Activated T-cell treated with anti-CD3 and anti-CD28 coated beads, Interleukin-2, amount 50 U/mL, for 1 hour (primary cell): ENCODE measurements around the gene CNKSR1.

Experiments used
- DNase-seq: peaks from one replicate; pipeline ENCODE4 v3.0.0-alpha.2; 2020

The CNKSR1 gene

DNA sequence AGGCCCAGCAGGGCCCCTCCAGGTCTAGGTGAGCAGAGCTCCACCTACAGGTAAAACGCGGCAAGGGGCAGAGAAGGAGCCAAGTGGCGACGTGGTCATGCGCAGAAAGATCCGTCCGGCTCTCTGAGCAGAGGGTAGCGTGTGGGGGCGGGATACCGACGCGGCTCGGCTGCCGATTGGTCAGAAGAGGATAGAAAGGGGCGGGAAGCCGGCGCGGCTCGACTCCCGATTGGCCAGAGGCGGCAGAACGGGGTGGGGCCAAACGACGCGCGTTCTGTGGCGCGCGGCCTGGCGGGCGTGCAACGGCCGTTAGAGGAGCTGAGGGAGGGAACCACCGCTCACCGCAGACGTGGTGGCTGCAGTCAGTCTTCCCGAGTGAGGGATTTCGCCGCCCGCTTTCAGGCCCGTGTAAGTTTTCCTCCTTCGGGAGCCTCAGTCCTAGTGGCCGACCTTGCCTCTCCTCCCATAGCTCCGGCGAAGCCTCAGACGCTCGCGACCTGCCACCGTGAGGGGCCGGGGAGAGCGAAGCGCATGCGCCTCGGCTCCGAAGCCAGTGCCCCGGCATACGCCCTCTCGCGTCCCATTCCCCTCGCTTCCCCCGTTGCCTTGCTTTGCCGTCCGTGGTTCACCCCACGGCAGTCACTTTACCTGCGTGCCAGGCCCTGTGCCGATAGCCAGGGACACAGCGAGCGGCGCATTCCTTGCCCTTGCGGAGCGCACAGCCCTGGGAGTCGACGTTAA is 56.8 kb downstream of the CNKSR1 start, which contains the start of gene CEP85:
Gene CEP85, plus strand, starts transcription at position 298 of the 741 bp plus-strand sequence. CDS start 5,584 bp downstream, outside the sequence.
- DNase-seq, result peak; percentile 99

DNA sequence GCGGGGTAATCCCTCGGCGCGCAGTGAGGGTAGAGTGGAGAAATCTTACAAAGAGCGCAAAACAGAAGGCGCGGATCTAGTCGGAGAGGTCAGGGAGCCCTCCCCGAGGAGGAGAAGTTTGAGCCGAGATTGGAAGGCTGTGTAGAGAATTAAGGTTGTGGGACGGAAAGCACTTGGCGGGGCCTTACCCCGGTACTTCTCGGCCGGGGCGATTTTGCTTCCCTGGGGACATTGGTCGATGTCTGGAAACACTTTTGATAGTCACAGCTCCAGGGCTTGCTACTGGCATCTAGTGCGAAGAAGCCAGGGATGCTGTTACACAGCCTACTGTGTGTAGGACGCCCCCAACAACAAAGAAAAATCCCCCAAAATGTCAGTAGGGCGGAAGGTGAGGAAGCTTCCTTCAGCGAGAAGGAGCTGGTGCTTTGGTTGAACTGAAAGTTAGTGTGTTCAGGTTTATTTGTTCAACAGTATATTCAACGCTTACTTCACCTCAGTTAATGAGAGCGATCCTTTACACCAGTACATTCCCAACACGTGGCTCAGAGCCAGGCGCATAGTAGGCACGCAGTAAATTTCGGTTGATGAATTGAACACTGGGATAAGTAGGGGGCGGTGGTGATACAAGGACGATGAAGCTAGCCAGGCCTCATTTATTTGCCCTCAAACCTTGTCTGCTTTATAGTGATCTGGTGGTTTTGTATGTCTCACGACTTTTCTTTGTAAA is 57.5 kb downstream of the CNKSR1 start:
- no peak for DNase-seq

DNA sequence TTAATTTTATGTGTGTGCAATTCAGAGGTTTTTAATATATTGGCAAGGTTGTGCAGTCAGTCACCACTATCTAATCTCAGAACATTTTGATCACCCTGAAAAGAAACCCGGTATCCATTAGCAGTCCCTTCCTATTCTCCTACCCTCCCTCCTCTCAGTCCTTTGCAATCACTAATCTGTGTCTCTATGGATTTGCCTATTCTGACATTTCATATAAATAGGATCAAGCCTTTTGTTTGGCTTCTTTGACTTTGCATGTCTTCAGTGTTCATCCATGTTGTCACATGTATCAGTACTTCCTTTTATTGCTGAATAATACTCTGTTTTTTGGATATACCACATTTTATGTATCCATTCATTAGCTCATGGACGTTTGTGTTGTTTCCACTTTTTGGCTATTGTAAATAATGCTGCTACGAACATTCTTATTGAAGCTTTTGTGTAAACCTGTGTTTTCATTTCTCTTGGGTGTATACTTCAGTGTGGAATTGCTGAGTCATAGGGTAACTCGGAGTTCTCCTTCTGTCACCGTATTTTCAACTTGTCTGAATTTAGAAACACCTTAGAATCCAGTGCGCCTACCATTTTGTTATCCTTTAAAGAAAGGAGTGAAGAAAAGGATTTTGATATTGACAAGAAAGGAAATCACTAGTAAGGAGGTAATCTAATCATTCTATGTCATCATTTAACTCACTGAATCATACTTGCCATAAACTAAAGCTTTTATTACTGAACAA is 60.1 kb downstream of the CNKSR1 start:
- no peak for DNase-seq
